ENCODE data around the gene RASL11B.

The RASL11B gene

GRCh38 chr4:52883183-52883621 is 21.1 kb downstream of the RASL11B start:
- POLR2A ChIA-PET = interaction anchor here (1.2 kb wide), 1 partner anchor 8 kb away, joined by 3 read pairs; no protein-coding TSS in a partner anchor
- TF ChIP-seq, protein P1, sequence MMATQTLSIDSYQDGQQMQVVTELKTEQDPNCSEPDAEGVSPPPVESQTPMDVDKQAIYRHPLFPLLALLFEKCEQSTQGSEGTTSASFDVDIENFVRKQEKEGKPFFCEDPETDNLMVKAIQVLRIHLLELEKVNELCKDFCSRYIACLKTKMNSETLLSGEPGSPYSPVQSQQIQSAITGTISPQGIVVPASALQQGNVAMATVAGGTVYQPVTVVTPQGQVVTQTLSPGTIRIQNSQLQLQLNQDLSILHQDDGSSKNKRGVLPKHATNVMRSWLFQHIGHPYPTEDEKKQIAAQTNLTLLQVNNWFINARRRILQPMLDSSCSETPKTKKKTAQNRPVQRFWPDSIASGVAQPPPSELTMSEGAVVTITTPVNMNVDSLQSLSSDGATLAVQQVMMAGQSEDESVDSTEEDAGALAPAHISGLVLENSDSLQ (IDR thresholded peaks at IDR 0.05) = no peak
- TF ChIP-seq FOXM1 (IDR thresholded peaks at IDR 0.05; ENCODE audit: borderline replicate concordance) (no peak), TARDBP (IDR thresholded peaks at IDR 0.05) (no peak), NFRKB (IDR thresholded peaks at IDR 0.05) (no peak), SP1 (IDR thresholded peaks at IDR 0.05) (no peak), FOXA1 (IDR thresholded peaks at IDR 0.05) (no peak)
- DNase-seq (ENCODE audit: extremely low spot score) = no peak
- CTCF ChIA-PET = no interaction called here

DNA sequence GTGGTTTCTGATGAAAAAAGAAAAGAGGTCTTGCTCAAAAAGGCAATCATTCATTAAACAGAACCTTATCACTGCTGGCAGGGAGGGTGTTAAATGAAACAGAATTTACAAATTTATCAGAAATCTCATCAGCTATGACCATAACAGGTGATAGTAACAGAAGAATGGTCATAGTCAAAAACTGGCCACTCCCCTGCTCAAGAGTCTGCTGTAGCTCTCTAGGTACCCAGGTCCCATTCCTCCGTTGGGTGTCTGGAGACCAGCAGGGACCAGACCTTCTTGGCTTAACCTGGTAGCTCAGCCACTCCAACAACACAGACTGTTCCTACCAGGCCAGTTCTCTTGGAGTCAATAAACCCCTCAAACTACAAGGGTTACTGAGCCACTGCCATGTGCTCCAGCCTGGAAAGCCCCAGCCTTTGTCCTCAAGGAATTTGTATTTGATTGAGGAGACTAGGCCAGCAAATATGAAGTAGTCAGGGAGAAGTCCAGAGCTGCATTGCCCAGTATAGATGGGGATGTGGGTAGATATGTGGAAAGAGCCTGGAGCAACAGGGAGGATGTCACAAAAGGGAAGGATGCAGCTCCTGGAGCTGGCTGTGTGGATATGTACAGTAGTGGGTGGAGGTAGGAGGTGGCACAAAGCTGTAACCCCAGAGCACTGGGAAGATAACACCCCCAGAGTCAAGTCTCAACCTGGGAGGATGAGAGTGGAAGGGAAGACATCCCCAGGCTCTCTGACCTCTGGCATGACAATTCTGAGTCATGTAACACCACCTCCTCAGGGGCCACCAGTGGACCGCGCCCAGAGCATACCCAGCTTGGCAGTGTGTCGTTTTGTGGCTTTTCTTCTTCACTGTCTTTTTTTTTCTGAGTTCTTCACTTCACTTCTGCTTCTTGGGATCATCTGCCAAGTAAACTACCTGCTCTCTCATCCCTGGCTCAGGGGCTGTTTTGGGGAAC is 21.9 kb downstream of the RASL11B start:
- no peak for DNase-seq (ENCODE audit: extremely low spot score)
- POLR2A ChIA-PET = interaction anchor here (1.2 kb wide), 1 partner anchor 7 kb away, joined by 3 read pairs; no protein-coding TSS in a partner anchor
- TF ChIP-seq FOXA1 (IDR thresholded peaks at IDR 0.05) = no peak
- TF ChIP-seq ARNT (IDR thresholded peaks at IDR 0.05) = no peak
- TF ChIP-seq SP1 (IDR thresholded peaks at IDR 0.05) = no peak
- TF ChIP-seq, protein P1 (IDR thresholded peaks at IDR 0.05) = no peak
- TF ChIP-seq L3MBTL2 (conservative IDR thresholded peaks at IDR 0.05) = no peak
- TF ChIP-seq ZNF384 (IDR thresholded peaks at IDR 0.05) = no peak
- TF ChIP-seq HDGF (IDR thresholded peaks at IDR 0.05; ENCODE audit: borderline replicate concordance) = no peak
- TF ChIP-seq TARDBP (IDR thresholded peaks at IDR 0.05) = no peak
- CTCF ChIA-PET = no interaction called here

DNA sequence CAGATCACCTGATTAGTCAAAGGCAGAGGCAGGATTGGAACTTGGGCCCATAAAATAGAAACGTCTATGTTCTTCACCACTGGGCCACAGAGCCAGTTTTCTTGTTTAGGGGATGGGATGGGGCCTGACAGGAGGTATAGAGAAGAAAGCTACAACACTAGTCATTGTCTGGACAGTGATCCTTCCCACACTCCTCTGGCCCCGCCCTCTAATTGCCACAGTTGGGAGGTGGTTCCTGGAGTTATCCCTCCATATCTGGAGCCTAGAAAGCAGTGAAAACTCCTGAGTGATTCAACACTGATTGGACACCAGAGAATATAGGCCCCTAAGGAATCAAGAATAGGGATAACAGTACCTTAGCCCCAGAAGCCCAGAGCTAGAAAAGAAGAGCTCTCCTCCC is 22.9 kb downstream of the RASL11B start:
- TF ChIP-seq ARNT (IDR thresholded peaks at IDR 0.05) (no peak), ZNF384 (IDR thresholded peaks at IDR 0.05) (no peak), NFRKB (IDR thresholded peaks at IDR 0.05) (no peak), TARDBP (IDR thresholded peaks at IDR 0.05) (no peak), CTBP1 (IDR thresholded peaks at IDR 0.05; ENCODE audit: borderline replicate concordance) (no peak), HDGF (IDR thresholded peaks at IDR 0.05; ENCODE audit: borderline replicate concordance) (no peak)
- TF ChIP-seq, protein P1 (IDR thresholded peaks at IDR 0.05) = no peak
- POLR2A ChIA-PET = no interaction called here
- DNase-seq (ENCODE audit: extremely low spot score) = no peak

GRCh38 chr4:52889354-52889753 is 27.2 kb downstream of the RASL11B start:
- DNase-seq (ENCODE audit: extremely low spot score) = no peak
- CTCF ChIA-PET = no interaction called here
- TF ChIP-seq TARDBP (IDR thresholded peaks at IDR 0.05) (no peak), ARNT (IDR thresholded peaks at IDR 0.05) (no peak), SUZ12 (IDR thresholded peaks at IDR 0.05) (no peak), CTBP1 (IDR thresholded peaks at IDR 0.05; ENCODE audit: borderline replicate concordance) (no peak), FOXA1 (IDR thresholded peaks at IDR 0.05) (no peak), NFRKB (IDR thresholded peaks at IDR 0.05) (no peak), SP1 (IDR thresholded peaks at IDR 0.05) (no peak), BHLHE40 (IDR thresholded peaks at IDR 0.05; ENCODE audit: borderline replicate concordance) (no peak), FOXK2 (IDR thresholded peaks at IDR 0.05) (no peak), HDGF (IDR thresholded peaks at IDR 0.05; ENCODE audit: borderline replicate concordance) (no peak), FOXM1 (IDR thresholded peaks at IDR 0.05; ENCODE audit: borderline replicate concordance) (no peak), ELF4 (IDR thresholded peaks at IDR 0.05) (no peak), ZNF384 (IDR thresholded peaks at IDR 0.05) (no peak)
- TF ChIP-seq, protein P1 (IDR thresholded peaks at IDR 0.05) = no peak
- POLR2A ChIA-PET = no interaction called here

More for the DNA sequence above, 22.9 kb downstream of the RASL11B start:
- CTCF ChIA-PET = interaction anchor here (0.6 kb wide), 1 partner anchor 145 kb away, joined by 3 read pairs; no protein-coding TSS in a partner anchor

GRCh38 chr4:52889778-52890520 is 27.8 kb downstream of the RASL11B start:
- no peak for DNase-seq (ENCODE audit: extremely low spot score)
- ChIA-PET CTCF (no interaction called here), POLR2A (no interaction called here)
- TF ChIP-seq L3MBTL2 (conservative IDR thresholded peaks at IDR 0.05) (no peak), FOXA1 (IDR thresholded peaks at IDR 0.05) (no peak), FOXM1 (IDR thresholded peaks at IDR 0.05; ENCODE audit: borderline replicate concordance) (no peak), ZNF384 (IDR thresholded peaks at IDR 0.05) (no peak), LEF1 (IDR thresholded peaks at IDR 0.05; ENCODE audit: borderline replicate concordance) (no peak), HDGF (IDR thresholded peaks at IDR 0.05; ENCODE audit: borderline replicate concordance) (no peak), NFRKB (IDR thresholded peaks at IDR 0.05) (no peak), ELF4 (IDR thresholded peaks at IDR 0.05) (no peak), SP1 (IDR thresholded peaks at IDR 0.05) (no peak), ARNT (IDR thresholded peaks at IDR 0.05) (no peak), SUZ12 (IDR thresholded peaks at IDR 0.05) (no peak)
